Measurements from ENCODE around the gene ITPA. TPM values are rescaled to one million over a fixed set of nuclear protein-coding genes. Genes with fewer than 3 reads are reported as not detected.

Gene ITPA
- total RNA-seq, 1 experiment from 2014 or later: 42.5 TPM

DNA sequence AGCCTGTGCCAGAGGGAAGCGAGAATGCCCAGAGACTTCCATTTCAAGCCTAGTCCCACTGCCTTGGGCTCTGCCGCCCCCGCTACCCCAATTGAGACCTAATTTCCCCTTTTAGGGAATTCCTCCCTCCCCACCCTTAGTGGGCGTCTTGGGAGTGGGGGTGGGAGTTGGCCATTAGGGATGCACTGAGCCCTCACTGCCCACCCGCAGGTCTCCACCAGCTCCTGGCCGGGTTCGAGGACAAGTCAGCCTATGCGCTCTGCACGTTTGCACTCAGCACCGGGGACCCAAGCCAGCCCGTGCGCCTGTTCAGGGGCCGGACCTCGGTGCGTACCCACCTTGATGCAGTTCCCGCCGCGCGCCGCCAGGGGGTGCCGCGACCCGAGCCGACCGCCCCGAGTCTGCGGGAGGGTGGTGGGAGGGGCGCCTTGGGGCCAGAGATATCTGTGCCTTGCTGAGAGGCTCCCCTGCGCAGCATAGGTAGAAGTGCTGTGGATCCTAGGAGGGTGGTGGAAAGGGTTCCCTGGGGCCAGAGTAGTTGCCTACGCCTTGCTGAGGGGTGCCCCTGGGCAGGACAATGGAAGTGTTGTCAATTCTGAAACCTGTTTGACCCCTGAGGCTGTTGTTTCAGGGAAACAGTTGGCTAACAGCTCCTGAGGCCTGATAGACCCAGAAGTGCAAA lies 9.2 kb downstream of the ITPA start:
- Mint-ChIP-seq H3K4me3 (ENCODE audit: low read depth, unreplicated experiment) (no peak overlapping the region), H3K9me3 (ENCODE audit: low read depth, unreplicated experiment) (no peaks in the 10 kb centered on the region), H3K36me3 (ENCODE audit: insufficient read depth, unreplicated experiment) (peaks cover 19% of the 10 kb centered on the region)

DNA sequence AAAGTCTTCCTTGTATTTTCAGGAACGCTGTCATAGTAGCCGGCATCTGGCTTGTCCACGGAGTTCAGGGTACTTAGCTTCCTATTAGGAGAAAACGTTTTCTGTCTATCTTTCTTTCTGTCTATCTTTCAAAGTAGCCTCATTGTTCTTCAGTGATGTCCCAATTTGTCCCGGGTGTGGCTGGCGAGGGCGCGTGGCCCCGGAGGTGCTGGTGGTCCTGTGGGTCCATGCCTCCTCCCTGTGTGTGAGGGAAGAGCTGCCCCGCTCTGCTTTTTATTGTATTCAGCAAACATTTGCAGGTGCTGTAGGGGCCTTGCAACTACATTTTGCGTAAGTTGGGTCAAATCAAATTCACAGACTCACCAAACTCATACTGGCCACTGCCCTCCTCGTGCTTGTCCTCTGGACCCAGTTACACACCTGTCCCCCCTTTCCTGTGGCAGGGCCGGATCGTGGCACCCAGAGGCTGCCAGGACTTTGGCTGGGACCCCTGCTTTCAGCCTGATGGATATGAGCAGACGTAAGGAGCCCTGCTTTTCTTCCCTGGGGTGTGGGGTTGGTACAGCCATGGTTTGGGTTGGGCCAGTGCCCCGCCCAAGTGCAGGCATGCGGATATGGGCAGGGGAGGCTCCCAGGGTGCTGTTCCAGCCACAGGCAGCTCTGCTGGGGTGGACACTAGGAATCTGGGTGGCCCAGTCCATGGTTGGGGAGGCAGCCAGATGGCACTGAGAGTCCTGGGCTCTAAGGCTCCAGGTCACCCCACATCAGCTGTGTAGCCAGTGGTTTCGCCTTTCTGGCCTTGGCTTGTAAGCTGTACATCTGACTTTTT lies 12.3 kb downstream of the ITPA start:
- TF ChIP-seq, protein P1, sequence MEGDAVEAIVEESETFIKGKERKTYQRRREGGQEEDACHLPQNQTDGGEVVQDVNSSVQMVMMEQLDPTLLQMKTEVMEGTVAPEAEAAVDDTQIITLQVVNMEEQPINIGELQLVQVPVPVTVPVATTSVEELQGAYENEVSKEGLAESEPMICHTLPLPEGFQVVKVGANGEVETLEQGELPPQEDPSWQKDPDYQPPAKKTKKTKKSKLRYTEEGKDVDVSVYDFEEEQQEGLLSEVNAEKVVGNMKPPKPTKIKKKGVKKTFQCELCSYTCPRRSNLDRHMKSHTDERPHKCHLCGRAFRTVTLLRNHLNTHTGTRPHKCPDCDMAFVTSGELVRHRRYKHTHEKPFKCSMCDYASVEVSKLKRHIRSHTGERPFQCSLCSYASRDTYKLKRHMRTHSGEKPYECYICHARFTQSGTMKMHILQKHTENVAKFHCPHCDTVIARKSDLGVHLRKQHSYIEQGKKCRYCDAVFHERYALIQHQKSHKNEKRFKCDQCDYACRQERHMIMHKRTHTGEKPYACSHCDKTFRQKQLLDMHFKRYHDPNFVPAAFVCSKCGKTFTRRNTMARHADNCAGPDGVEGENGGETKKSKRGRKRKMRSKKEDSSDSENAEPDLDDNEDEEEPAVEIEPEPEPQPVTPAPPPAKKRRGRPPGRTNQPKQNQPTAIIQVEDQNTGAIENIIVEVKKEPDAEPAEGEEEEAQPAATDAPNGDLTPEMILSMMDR (IDR thresholded peaks at IDR 0.05; ENCODE audit: unreplicated experiment): no peak
- Mint-ChIP-seq H3K27me3 (ENCODE audit: unreplicated experiment) (no peaks in the 10 kb centered on the region), H3K4me1 (ENCODE audit: low read depth, unreplicated experiment) (peaks cover 8% of the 10 kb centered on the region), H3K9me3 (ENCODE audit: low read depth, unreplicated experiment) (no peaks in the 10 kb centered on the region), H3K36me3 (ENCODE audit: insufficient read depth, unreplicated experiment) (peaks cover 9% of the 10 kb centered on the region), H3K4me3 (ENCODE audit: low read depth, unreplicated experiment) (no peak overlapping the region), H3K27ac (ENCODE audit: unreplicated experiment) (no peak overlapping the region)
- DNase-seq: peak; percentile 58
- intact Hi-C loops (cut with micrococcal nuclease; ENCODE audit: unreplicated experiment): no loop called here
- BruUV-seq (replicated peaks): no TSS peak
- CTCF ChIA-PET: no interaction called here

More for the DNA sequence above, 9.2 kb downstream of the ITPA start:
- BruUV-seq (replicated peaks): no TSS peak
- TF ChIP-seq, protein P1 (IDR thresholded peaks at IDR 0.05; ENCODE audit: unreplicated experiment): peak; percentile 89
- CTCF ChIA-PET: interaction anchor here (0.5 to 0.9 kb wide), 2 partner anchors 22 to 32 kb away, joined by 3 to 5 read pairs; no protein-coding TSS in a partner anchor
- DNase-seq: peak; percentile 78
- intact Hi-C loops (cut with micrococcal nuclease; ENCODE audit: unreplicated experiment): loop anchor here (5.0 kb wide), 1 partner anchor 59 kb away; no protein-coding TSS in a partner anchor
- H3K4me1 Mint-ChIP-seq (ENCODE audit: low read depth, unreplicated experiment): peaks cover 8% of the 10 kb centered on the region
- H3K27ac Mint-ChIP-seq (ENCODE audit: unreplicated experiment): no peak overlapping the region
- no peaks in the 10 kb centered on the region for H3K27me3 Mint-ChIP-seq (ENCODE audit: unreplicated experiment)

DNA sequence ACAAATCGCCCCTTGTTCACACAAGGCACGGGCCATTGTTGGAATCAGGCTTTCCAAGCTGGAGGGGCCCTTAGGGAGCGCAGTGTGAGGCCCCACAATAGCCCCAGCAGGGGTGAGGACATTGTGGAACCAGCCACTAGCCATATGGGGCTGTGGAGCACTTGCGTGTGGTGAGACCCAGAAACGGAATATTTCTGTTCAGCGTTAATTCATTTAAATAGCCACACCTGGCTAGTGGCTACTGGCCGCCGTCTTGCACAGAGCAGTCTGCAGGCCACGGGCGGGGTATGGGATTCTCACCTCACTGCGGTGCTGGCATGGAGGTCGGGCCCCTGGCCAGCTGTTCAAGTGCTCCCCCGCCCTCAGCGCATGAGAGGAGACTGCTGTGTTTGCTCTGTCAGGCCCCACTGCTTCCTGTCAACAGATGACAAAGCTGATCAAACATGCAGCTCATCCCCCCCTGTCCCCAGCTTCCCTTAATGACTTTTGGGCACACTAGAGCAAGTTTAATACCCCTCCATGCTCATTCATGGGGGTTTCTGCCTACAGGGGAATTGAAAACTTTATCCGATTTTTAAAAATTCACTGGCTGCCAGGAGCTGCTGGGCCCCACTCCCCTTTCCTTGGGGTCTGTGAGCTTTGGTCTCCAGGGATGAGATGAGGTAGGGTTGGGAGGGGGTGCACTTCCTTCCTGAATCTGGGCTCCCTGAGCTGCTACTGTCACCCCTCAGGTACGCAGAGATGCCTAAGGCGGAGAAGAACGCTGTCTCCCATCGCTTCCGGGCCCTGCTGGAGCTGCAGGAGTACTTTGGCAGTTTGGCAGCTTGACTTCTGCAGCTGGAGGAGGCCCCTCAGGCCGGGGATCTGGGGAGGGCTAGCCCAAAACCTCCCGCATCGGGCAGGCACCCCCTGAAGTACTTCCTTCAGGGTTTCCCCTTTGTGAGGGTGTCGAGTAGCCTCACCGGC lies 13.6 kb downstream of the ITPA start:
- H3K27me3 Mint-ChIP-seq (ENCODE audit: unreplicated experiment): no peaks in the 10 kb centered on the region
- no peak overlapping the region for H3K4me3 Mint-ChIP-seq (ENCODE audit: low read depth, unreplicated experiment)
- intact Hi-C loops (cut with micrococcal nuclease; ENCODE audit: unreplicated experiment): no loop called here
- H3K27ac Mint-ChIP-seq (ENCODE audit: unreplicated experiment): no peak overlapping the region
- no peaks in the 10 kb centered on the region for H3K9me3 Mint-ChIP-seq (ENCODE audit: low read depth, unreplicated experiment)
- peaks cover 8% of the 10 kb centered on the region for H3K4me1 Mint-ChIP-seq (ENCODE audit: low read depth, unreplicated experiment)
- TF ChIP-seq, protein P1 (IDR thresholded peaks at IDR 0.05; ENCODE audit: unreplicated experiment): no peak
- CTCF ChIA-PET: interaction anchor here (0.6 kb wide), 1 partner anchor 25 kb away, joined by 3 read pairs; no protein-coding TSS in a partner anchor
- DNase-seq: no peak
- BruUV-seq (replicated peaks): no TSS peak
- H3K36me3 Mint-ChIP-seq (ENCODE audit: insufficient read depth, unreplicated experiment): peaks cover 9% of the 10 kb centered on the region

DNA sequence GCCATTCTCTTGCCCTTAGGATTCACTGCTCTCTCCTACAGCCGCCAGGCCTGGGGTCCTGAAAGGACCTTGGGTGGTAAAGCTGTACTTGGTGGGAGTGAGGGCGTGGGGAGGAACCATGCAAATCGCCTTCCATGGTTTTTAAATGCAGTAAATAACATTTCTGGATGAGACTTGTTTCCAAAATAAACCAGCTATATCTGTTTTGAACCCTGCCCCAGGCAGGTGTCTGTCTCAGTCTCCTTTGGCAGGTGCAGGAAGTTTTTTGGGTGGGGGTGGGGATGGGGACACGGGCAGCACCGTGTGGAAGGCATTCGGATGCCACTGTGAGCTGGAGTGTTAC lies 14.3 kb downstream of the ITPA start:
- intact Hi-C loops (cut with micrococcal nuclease; ENCODE audit: unreplicated experiment): no loop called here
- DNase-seq: no peak
- no TSS peak for BruUV-seq (replicated peaks)
- H3K9me3 Mint-ChIP-seq (ENCODE audit: low read depth, unreplicated experiment): no peaks in the 10 kb centered on the region
- TF ChIP-seq, protein P1 (IDR thresholded peaks at IDR 0.05; ENCODE audit: unreplicated experiment): no peak
- H3K4me3 Mint-ChIP-seq (ENCODE audit: low read depth, unreplicated experiment): no peak overlapping the region
- CTCF ChIA-PET: no interaction called here
- H3K27me3 Mint-ChIP-seq (ENCODE audit: unreplicated experiment): no peaks in the 10 kb centered on the region
- H3K27ac Mint-ChIP-seq (ENCODE audit: unreplicated experiment): no peak overlapping the region
- peaks cover 13% of the 10 kb centered on the region for H3K36me3 Mint-ChIP-seq (ENCODE audit: insufficient read depth, unreplicated experiment)
- peaks cover 8% of the 10 kb centered on the region for H3K4me1 Mint-ChIP-seq (ENCODE audit: low read depth, unreplicated experiment)

Data from Calu3 (cell line).